Lung microvascular endothelial cell (primary cell): ENCODE results near the gene KIF3B. TPM values are rescaled to one million over a fixed set of nuclear protein-coding genes. Genes with fewer than 3 reads are reported as not detected.
"Not testable (repeated sequence)": the region's sequence is repeated elsewhere in the genome, so short reads cannot be mapped to it uniquely, and the experiment has no call there.

Source experiments
- DNase-seq, 2 donors: peaks; one replicate each; pipeline versions ENCODE4 v3.0.0 to v3.0.0-alpha.2; 2010; ENCODE audit warnings: low read depth in 2 of 2
- total RNA-seq: library from RNA; depleted of rRNA; stranded (reverse); fragments of >200 nt; gene quantifications from 2 replicates; pipeline ENCODE4 v1.2.1, GENCODE V29; 2014

The KIF3B gene
- total RNA-seq, 1 donor from 2014 or later = 22.6 TPM

DNA sequence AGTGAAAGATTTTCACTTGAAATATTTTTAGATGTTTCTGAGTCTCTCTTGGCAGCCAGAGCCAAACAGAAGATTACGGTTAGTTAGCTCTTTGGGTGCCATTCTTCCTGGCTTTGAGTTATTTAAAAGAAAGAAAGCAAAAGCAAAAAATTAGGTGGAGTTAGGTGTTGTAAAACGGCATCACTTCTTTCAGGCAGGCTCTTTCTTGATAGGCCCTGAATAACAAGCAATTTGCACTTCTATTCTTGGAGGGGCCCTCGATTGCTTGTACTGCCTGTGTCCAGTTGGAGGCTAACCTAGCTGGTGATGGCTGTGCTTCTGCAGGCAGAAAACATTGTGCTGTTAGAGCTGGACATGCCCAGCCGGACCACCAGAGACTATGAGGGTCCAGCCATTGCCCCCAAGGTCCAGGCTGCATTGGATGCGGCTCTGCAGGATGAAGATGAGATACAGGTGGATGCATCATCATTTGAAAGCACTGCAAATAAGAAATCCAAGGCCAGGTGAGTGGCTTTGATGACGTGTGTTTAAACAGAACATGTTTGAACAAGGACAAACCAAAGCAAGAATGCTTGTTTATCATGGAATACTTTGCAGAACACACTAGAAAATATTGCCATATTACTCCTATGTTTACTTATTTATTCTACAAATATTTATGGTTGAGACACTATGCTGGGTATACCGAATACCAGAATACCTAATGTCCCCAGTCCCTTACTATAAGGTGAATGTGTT is 52.5 kb downstream of the KIF3B start:
- no peak for DNase-seq

DNA sequence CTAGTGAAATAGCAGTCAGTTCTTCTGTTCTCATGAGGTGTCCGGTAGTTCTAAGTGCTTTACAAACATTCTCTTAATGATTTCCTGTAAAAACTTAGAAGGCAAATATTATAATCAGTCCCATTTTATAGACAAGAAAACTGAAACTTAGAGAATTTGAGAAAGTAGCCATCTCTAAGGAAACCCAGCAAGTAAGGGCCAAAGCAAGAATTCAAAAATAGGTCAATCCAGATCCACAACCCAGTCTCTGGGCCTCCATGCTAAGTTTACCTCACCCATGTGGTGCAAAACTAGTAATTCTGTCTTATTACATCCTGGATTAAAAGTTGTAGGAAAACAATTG is 53.1 kb downstream of the KIF3B start:
- DNase-seq = no peak

DNA sequence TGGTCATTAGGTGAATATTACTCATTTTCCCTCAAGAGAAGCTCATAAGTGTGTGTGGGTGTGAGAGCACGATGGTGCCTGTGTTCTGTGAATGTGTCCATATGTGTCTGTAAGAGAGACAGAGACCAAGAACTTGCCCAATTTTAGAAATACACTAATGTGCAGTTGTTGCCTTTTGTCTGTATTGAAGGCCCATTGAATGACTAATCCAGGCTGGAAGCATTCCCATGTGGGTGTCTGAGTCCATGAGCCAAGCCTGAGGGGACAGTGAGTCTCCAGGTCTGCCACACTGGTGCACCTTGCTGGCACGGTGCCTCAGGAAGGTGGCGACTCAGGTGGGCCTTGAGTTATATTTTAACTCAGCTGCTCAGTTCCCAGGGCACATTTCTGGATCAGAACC is 55.2 kb downstream of the KIF3B start:
- DNase-seq = peak; percentile 46 to 48

DNA sequence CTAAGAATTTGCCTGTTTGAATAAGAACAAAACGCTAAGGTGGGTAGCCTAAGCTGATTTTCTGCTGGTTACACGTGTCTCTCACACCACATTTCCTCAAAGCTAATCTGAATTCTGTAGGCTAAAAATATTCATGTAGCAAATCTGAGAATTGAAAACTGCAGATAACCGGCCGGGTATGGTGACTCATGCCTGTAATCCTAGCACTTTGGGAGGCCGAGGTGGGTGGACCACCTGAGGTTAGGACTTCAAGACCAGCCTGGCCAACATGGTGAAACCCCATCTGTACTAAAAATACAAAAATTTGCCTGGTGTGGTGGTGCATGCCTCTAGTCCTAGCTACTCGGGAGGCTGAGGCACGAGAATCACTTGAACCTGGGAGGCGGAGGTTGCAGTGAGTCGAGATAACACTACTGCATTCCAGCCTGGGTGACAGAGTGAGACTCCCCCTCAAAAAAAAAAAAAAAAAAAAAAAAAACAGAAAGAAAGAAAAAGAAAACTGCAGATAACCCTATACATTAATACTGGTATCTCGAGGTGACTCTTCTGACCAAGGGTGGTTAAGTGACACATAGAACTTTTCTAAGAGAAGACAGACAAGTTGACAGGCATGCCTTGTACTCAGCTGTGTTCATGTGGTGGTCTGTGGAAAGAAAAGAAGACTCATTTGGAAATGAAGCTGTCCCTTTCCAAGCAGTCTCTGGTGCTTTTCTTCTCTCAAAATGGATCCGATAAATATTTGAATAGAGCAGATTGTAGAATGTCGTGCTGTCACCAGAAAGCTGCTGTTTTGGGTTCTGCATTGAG is 55.9 kb downstream of the KIF3B start:
- DNase-seq = no peak

DNA sequence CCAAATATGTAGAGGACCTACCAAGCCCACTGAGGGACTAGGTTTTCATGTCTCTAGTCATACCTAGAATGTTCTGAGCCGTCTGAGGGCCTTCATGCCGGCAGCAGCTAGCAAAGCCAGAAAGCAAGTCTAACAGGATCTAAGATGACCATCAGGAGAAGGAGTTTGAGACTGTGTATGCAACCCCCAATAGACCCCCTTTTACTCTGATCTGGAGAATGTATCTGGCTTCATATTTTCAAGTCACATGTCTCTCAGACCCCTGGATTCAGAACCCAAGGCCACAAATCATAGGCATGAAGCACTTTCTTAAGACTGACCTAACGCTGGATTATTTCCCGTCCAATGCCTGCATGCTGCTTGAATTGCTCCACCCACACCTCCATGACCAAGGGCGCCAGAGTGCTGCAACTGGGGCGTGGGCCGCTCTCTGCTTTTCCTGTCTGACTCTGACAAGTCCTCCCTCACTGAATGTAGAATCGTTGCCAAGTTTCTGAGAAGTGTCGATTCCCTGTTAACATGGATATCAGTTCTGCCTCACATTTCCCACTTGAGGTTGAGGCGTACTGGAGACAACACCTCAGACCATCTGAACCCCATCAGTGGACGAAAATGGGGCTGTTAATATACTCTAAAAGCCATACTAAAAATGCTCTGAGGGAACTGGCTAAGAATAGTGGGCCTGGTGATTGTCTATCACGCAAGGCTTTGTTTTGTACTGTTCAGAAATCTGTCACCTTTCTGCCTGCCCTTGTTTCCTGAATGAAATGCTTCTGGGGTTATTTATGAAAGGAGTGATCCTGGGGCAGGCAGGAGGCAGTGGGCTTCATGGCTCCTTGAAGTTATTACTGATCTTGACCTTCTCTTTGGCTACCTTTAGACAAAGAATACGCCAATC is 56.8 kb downstream of the KIF3B start:
- peak; percentile 80 to 91 for DNase-seq

DNA sequence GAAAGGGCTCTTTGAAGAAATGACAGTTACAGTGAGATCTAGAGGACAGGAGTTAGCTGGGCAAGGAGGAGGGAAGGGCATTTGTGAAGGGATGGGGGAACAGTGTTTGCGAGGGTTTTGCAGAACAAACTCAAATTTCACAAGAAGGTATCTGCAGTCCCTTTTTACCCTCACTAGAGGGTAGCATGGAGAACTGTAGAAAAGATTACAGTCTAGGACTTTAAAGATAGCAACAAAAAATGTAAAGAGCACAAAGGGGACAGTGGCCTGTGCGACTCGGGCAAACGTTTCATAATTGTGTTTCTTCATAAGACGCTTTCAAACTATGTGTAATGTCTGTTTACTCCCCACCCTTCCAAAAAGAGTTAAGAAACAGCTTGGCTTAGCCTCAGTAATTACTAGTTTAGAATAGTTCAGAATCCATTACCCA is 59.5 kb downstream of the KIF3B start:
- DNase-seq = peak; percentile 52 to 62

DNA sequence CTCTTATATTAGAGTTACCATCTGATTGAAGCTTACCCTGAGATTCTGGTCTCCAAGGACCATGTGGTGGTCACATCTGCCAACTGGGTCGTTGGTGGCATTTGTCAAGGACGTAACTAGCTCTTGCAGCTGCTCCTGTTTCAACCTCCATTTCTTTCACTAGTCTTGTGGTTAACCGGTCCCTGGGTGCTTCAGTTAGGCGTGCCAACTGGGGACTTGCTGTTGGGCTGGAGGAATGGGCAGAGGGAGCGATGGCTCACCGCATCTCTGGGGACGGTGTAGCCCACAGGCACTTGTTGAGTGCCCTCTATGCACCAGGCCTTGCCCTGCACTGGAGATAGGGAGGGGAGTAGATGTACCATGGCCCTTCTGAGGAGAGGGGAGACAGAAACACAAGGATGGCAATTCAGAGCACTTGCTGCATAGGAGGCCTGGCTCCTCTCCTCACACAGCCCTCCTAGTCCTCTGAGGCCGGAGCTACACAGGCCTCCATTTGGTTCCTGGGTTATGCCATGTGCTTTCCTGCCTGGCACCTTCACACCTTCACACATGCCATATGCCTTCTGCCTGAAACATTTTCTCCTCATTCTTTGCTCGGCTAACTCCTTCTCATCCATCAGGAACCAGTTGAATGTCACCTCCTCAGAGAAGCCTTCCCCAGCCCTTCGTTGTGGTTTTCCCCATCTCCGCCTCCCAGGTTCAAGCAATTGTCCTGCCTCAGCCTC is 60.6 kb downstream of the KIF3B start:
- no peak for DNase-seq

DNA sequence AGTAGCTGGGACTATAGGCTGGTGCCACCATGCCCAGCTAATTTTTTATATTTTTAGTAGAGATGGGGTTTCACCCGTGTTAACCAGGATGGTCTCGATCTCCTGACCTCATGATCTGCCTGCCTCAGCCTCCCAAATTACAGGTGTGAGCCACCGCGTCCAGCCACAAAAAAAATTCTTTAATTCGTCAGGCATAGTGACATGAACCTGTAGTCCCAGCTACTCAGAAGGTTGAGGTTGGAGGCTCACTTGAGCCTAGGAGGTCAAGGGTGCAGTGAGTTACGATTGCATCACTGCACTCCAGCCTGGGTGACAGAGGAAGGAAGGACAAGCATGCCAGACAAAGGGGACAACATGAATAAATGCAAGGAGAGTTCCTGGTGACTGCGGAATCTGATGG is 61.2 kb downstream of the KIF3B start:
- no peak for DNase-seq

DNA sequence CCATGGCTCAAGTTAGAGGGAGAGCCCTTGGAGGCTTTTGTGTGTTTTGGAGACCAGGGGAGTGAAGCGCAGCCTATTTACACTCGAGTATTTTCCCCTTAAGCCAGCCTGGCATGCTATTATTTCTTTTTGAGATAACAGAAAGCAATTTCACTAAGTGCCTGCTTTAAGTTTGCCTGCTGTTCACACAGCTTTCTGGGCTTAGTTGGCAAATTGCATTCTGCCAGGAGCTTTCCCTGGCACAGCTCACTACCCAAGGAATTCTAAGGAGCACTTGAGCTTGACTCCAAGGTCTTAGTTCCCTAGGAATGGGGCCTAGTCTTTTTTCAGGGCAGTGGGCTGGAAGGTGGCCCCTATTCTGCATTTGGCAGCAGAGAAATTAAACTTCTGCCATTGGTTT is 61.7 kb downstream of the KIF3B start:
- DNase-seq = no peak

DNA sequence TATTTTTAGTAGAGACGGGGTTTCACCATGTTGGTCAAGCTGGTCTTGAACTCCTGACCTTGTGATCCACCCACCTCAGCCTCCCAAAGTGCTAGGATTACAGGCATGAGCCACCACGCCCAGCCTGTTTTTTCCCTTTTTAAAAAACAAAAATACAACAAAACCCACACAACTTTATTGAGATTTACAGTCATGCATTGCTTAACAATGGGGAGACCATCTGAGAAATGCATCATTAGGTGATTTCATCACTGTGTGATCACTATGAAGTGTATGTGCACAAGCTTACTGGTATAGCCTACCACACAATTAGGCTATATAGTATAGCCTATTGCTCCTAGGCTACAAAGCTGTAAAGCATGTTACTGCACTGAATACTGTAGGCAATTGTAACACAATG is 63.6 kb downstream of the KIF3B start:
- not testable (repeated sequence) for DNase-seq

DNA sequence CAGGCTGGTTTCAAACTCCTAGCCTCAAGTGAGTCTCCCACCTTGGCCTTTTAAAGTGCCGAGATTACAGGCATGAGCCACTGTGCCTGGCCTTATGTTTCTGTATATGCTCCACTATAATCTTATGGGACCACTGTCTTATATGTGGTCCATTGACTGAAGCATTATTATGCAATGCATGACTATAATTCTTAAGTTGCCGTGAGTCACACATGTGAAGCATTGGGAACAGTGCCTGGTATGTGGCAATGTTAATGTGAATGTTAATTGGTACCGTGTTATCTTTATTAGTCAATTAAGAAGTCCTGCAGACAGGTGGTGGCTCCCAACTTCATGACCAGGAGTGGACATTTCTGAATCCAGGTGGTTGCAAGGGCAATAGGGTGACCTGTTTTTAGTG is 66.0 kb downstream of the KIF3B start:
- DNase-seq = no peak

DNA sequence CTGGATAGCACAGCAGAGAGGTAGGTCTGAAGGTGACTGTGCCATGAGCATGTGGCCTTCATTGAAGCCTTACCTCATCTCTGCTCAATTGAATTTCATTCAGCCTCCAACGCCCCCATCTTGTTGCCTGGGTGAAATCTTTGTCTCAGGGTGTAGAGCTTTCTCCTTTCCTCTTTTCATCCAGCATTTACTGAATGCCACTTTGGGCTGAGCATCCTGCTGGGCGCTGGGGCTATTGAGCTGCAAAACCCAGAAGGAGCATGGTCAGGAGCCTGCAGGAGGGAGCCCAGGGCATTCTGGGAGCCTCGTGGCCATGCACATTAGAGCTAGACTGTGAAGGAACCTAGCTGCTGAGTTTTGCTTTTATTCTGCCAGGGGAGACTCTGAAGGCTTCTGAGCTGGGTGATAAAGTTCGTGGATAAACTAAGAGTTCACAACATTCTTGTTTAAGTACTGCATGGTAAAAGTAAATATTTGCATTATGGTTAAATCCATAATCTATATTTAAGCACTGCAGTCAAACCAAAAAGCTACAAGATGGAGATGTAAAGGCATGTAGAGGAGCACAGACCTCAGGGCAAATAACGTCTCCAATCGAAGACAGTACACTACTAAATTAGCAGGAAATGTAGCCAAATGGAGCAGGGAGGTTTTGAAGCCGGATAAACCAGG is 67.5 kb downstream of the KIF3B start:
- DNase-seq = no peak

DNA sequence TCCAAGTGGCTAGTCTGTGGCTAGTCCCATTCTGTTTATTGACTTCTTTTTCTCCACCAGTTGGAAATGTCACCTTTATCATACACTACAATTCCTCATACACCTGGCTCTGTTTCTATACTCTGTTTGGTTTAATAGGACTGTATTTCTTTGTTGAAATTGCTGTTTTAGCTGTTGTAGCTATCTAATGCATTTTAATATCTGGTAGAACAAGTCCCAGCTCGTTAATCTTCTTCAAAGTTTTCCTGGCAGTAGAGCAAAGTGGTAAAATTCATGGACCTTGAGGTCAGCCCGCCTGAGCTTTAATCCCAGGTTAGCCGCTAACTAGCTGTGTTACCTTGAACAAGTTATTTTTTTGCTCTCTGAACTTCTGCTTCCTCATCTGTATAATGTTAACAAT is 70.8 kb downstream of the KIF3B start:
- DNase-seq = no peak

DNA sequence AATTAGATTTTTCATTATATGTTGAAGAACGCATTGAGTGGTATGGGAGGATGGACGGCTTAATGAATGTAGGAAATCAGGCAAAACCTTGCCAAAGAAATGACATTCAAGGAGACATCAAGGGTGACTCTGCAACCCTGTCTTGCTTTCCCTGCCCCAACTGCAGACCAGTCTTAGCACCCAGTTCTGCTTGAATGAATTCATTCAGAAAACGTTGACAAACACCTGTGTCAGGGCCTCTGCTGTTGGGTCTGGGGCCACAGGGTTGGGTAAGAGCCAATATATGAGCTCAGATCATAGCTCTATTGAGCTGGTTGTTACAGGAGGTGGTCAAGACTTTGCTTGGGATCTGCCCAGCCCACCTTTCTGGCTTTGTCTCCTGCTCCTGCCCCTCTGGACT is 73.0 kb downstream of the KIF3B start:
- DNase-seq = no peak

DNA sequence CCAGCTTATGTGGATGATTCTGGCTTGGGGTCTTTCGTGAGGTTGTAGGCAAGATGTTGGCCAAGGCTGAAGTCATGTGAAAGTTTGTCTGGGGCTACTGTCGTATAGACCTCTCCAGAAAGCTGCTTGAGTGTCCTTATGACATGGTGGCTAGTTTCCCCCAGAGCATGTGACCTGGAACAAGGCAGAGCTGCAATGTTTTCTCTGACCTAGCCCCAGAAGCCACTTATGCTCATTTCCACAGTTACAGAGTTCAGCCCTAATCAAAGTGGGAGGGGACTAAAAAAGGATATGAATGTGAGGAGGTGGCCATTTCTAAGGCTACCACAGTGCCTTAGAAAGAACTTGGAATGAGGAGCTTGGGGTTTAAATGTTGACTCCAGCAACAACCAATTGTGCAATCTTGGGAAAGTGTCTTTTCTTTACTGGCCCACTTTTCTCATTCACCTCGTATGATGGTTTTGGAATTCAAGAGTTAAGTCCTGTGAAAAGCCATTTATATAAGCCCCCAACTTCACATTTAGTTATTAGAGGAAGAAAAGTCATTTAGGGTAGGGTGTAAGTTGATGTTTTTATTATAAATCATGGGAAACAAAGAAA is 74.8 kb downstream of the KIF3B start:
- DNase-seq = no peak

DNA sequence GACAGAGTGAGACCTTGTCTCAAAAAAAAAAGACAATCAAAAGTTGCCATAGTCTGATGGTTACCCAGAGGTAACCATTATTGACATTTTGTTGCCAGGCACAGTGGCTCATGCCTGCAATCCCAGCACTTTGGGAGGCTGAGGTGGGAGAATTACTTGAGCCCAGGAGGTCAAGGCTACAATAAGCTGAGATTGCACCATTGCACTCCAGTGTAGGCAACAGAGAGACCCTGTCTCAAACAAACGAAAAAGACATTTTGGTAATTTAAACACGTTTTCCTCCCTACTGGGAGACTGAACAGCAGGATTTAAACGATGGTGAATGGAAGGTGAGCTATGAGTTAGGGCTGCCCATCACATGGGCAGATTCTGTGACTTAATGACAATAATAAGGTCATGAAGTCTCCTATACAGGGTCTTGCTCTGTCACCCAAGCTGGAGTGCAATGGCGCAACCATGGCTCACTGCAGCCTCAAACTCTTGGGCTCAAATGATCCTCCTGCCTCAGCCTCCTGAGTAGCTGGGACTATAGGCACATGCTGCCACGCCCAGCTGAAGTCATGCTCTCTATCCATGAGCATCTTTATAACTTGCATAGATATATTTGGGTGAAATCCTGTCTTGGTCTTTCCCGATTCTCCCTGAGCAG is 76.5 kb downstream of the KIF3B start:
- no peak for DNase-seq

DNA sequence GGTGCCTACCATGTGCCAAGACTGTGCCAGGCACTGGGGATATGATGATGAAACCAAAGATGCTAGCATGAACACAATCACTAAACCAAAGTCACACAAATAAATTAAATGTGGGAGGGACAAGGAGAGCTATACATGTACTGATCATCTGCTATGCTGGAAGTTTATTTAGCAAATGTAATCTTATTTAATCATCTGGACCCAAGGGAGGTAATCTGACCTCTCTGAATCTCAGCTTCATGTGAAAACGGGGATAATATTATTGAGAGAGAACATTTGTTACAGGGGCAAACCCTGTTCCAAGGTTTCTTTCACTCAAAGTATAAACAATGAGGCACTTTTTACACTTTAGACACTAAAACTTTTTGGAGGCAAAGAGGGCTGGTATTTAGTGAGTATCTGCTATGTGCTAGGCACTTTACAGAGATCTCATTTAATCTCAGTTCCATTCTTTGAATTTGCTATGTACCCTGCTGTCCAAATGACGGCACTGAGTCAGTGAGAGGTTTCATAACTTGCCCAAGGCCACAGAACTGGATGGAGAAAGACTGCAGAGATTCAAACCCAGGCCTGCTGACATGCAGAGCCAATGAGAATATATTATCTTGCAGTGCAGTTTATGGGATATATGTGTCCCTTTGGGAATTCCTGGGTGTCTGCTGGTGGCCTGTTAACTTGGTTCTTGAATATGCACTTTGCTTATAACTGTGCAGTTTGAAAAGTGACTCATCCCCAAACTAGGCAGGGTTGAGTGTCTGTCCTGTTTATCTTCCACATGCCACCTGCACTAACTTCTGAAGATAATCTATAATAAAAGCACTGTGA is 77.4 kb downstream of the KIF3B start:
- DNase-seq = peak in 1 of 2 donors; percentile 28

DNA sequence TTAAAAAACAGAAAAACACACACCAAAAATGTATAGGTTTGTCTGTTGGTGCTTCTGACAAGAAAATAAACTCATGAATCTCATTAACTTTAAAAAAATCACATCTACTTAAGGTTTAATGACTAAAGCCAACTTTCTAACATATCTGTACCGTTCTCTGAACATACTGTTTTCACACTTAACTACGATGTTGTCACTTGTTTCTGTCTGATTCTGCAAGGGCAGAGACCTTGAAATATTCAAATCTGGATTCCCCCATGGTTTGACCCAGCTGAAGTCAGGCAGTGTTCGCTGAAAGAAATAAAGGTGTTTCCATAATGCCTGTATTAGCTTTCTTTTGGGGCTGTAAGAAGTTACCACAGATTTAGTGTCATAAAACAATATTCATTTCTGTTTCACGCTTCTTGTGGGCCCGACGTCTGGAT is 78.0 kb downstream of the KIF3B start:
- no peak for DNase-seq
